NK-92 (cell line): ENCODE results near the gene CYP4F22.
"Not testable (repeated sequence)": the region's sequence is repeated elsewhere in the genome, so short reads cannot be mapped to it uniquely, and the experiment has no call there.

Experiments
- DNase-seq: peaks from one replicate; lab custom pipeline; 2025; ENCODE audit not compliant: unreplicated experiment; lab: John Stamatoyannopoulos, UW

CYP4F22 gene

DNA sequence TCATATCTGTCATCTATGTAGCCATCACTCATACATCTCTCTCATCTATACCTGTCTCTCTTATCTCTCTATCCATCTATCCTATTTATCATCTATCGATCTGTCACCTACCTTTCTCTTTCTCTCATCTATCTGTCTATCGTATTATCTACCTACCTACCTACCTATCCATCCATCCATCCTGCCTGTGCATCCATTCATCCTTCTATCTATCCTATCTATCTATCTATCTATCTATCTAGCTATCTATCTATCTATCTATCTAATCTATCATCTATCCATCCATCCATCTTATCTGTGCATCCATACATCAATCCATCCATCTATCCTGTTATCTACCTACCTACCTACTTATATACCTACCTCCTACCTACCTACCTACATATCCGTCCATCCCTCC, 62.1 kb downstream of the CYP4F22 start:
- DNase-seq: no peak

DNA sequence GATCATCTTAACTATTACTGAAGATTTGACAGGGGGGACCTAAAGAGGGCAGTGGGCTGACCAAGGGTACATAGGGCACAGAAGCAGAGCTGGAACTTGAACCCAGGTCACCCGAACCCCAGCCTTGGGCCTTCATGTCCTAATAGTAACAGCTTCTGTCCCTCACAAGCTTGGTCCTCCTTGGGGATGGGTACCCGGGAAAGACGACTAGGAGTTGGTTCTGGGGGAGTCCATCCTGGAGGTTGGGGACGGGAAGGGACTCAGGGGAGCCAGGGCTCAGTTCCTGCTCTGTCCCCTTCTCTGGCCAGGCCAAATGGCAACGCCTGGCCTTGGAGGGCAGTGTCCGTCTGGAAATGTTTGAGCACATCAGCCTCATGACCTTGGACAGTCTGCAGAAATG, 67.1 kb downstream of the CYP4F22 start:
- DNase-seq: no peak

DNA sequence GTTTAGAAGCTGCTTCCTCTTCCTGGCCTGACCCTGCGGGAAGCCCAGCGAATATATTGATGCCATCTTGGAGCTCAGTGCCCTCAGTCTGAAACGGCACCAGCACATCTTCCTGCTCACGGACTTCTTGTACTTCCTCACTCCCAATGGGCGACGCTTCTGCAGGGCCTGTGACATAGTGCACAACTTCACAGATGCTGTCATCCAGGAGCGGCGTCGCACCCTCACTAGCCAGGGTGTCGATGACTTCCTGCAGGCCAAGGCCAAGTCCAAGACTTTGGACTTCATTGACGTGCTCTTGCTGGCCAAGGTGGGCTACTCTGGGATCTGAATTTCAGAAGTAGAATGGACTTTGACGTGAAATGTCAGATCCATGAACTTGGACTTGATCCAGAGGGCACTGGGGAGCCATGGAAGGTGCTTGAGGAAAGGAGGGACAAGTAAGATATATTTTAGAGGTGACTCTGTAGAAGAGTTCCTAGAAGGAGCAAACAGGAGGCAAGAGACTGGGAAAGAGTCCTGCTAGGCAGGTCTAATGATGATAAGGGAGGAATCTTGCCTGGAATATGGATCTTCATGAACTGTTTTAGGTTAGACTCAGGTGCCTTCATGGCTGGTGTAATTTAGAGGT, 68.3 kb downstream of the CYP4F22 start:
- no peak for DNase-seq

DNA sequence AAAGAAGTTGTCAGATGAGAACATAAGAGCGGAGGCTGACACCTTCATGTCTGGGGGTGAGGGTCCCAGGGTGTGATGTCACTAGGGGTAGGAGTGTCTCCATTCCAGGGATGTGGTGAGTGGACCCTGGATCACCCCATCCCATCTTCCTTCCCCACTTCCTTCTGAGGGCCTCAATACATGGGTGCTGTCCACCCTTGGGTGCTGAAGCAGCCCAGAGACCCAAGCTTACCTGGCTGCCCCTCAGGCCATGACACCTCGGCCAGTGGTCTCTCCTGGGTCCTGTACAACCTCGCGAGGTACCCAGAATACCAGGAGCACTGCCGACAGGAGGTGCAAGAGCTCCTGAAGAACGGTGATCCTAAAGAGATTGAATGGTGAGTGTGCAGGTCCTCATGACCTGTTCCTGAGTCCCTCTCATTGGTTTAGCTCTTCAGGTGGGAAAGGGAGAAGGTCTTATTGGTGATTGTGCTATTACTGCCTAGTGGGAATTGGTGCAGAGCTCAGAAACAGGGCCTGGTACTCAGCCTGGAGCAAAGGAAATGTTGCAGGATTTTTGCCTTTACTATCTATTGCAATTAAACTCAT, 69.0 kb downstream of the CYP4F22 start:
- no peak for DNase-seq

DNA sequence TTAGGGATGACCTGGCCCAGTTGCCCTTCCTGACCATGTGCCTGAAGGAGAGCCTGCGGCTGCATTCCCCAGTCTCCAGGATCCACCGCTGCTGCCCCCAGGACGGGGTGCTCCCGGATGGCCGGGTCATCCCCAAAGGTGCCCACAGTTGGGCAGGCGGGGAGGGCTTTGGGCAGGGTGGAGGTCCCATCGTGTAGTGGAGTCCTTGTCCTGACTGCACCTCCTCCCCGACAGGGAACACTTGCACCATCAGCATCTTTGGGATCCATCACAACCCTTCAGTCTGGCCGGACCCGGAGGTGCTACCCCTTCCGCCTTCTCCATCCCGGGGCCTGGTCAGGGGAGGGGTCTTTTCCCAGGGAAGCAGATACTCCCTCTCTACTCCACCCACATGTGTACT, 75.0 kb downstream of the CYP4F22 start:
- no peak for DNase-seq

DNA sequence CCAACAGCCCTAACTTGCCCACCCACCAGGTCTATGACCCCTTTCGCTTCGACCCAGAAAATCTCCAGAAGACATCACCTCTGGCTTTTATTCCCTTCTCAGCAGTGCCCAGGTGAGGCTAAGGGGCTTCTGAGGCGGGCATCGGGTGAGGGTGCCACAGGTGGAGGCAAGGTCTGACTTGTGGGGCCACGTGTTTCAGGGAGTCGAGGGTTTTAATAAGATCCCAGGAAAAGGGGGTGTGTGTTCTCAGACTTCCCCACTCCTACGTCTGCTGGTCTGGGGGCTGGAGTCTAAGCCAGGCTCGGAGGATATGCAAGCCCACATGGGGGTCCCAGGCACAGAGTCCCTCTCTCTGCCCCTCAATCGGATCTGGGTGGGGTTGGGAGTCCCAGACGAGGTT, 75.8 kb downstream of the CYP4F22 start:
- no peak for DNase-seq

DNA sequence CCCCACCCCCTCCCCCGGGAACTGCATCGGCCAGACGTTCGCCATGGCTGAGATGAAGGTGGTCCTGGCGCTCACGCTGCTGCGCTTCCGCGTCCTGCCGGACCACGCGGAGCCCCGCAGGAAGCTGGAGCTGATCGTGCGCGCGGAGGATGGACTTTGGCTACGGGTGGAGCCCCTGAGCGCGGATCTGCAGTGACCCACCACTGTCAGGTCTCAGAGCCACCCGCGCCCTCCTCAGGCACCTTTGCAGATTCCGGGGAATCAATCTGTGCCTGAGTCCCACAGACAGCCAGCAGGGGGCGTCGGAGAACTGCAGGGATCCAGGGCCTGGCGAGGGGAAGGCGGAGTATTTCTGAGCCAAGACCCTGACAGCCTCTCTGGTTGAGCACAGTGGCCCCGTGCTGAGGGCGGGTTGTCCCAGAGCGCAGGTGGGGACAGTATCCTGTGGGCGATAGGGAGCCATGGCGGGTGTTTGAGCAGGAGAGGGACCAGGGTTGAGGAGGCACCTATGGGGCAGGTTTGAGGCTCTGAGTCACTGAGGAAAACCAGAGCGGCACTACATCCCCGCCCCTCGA, 76.3 kb downstream of the CYP4F22 start:
- no peak for DNase-seq

DNA sequence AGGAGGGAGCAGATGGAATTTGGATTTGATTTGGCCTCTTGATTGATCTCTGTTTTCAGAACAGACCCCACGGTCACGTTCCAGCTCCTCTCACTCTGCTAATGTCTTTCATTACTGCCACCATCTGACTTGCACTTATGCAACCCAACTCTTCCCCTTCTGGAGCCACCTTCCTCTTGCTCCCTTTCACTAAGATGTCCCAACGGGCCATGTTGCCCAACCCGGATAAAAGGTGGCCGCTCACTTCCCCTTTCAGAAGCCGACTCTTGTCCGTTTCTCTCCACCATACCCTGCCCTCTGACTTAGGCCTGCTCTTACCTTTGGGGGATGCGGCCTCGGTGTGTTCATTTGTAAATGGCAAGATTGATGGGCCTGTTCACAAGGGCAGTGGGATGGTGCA, 79.3 kb downstream of the CYP4F22 start:
- DNase-seq: no peak

DNA sequence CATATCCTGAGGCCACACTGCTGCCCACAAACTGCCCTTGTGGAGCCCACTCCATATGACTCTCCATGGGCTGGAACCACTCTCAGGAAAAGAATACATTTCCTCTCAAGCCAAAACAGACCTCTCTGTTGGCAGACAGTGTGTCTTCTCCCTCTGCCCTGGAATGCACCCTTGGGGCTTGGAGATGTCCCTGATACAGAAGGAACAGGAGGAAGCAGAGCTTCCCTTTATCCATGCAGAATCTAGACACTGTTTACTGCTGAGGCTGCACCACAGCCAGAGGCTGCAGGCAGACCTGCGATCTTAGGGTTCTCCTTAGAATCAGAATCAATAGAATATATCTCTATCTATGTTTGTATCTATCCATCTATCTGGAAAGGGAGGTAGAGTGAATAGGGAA, 79.9 kb downstream of the CYP4F22 start:
- DNase-seq: no peak

DNA sequence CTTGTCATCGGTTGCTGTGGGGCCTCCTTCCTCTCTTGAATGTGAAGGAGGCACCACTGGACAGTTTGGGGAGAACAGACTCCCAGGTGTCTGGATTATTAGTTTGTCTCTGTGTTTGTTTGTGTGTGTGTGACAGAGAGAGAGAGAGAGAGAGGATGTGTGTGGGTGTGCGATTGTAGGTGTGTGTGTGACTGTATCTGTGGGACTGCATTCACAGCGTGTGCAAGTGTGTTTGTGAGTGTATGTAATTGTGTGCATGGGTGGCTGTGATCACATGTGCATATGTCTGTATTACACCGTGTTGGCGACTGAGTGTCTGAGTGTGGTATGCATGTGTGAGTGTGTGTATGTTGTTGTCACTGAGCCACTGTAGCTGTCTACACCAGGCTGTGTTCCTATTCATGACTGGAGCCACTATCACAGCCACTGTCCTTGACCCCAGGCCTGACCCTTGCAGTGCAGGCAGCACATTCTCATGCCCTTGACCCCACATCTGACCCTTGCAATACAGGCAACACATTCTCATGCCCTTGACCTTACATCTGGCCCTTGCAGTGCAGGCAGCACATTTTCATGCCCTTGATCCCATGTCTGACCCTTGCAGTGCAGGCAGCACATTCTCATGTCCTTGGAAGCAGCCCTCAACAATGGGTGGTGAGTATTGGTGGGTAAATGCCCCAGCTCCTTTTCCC, 81.6 kb downstream of the CYP4F22 start:
- no peak for DNase-seq

DNA sequence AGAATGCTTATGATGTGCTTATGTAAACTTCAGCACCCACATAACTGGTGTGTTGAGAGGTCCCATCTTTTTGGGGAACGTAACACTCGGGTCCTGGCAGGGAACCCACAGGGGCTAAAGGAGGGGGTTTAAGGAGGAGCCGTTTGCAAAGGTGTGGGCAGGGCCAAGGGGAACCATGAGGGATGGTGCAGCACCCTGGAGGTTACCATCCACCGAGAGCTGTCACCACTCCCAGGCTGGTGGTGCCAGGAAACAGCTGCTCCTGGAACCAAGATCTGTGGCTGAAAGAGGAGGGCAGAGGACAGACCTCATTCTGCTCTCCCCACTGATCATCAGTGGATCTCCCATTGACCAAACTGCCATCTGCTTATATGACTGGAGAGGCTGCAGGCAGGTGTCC, 83.5 kb downstream of the CYP4F22 start:
- DNase-seq: no peak

DNA sequence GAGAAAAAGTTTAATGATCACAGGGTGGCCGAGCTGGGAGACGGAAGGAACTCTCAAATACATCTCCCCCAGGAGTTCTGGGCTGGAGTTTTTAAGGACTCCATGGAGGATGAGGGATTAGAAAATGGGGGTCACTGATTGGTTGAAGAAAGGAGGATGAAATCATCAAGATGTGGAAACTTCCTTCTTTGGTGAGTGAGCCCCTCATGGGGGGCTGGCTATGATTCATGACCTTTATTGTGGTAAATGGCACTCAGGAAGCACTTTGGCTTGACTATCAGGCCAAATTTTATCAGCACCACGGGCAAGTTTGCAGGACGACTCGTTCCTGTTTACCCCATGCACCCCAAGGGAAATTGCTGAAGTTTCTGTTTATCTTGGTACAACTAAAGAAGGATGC, 84.2 kb downstream of the CYP4F22 start:
- DNase-seq: not testable (repeated sequence)

DNA sequence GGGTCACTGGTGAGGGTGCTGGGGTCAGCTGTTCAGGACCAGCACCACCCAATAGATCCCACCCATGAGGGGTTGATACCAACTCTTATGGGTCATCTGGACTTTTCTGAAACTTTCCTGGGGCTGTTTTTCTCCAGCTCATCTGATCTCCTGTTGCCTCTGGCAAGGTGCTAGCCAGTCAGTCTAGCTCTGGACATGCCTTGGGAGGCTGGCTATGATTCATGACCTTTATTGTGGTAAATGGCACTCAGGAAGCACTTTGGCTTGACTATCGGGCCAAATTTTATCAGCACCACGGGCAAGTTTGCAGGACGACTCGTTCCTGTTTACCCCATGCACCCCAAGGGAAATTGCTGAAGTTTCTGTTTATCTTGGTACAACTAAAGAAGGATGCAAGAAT, 85.4 kb downstream of the CYP4F22 start:
- DNase-seq: not testable (repeated sequence)

DNA sequence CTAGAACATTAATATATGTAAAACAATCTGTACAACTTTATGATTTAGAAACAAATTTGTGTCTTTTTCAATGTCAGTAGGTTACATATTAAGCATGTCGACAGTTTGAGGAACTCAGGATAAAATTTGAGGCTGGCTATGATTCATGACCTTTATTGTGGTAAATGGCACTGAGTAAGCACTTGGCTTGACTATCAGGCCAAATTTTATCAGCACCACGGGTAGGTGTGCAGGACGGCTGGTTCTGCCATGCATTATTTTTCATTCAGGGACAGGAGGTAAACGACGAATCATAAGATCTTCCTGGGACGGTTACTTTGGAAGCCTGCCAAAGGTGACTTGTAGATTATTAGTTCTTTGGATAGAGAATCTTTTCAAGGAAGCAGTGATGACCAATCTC, 86.7 kb downstream of the CYP4F22 start:
- DNase-seq: no peak
